GM12878 (cell line): ENCODE measurements around the gene ZNF341.

Experiments used
- RAD51 ChIP-seq: fragments of 450-650 bp; IDR thresholded peaks from 2 replicates; pipeline ENCODE4 v1.6.1; 2016; ENCODE audit warnings: moderate library complexity, mild to moderate bottlenecking, inconsistent platforms
- SIN3A ChIP-seq: IDR thresholded peaks from 2 replicates; pipeline ENCODE4 v1.6.1; 2012; ENCODE audit warnings: low read depth, low read length, improper control_type of control experiment
- TF ChIP-seq, protein P1 (sequence below): fragments of 450-650 bp; IDR thresholded peaks from 2 replicates; pipeline ENCODE4 v1.6.1; 2018; ENCODE audit warnings: mild to moderate bottlenecking, low read depth, moderate library complexity; ENCODE audit not compliant: partially characterized antibody
- TF ChIP-seq, protein P2 (sequence below), 3 experiments: IDR thresholded peaks in 2 of 3; conservative IDR thresholded peaks in 1 of 3; 2 replicates each; pipeline ENCODE4 v1.5.1; 2011; ENCODE audit warnings: low read depth in 3 of 3, low read length in 3 of 3, mild to moderate bottlenecking in 3 of 3, control low read depth in 2 of 3, moderate library complexity in 2 of 3, inconsistent platforms in 1 of 3, mixed read lengths in 1 of 3; ENCODE audit not compliant: control insufficient read depth in 2 of 3, insufficient read depth in 1 of 3; ENCODE audit errors: extremely low read depth in 1 of 3

DNA sequence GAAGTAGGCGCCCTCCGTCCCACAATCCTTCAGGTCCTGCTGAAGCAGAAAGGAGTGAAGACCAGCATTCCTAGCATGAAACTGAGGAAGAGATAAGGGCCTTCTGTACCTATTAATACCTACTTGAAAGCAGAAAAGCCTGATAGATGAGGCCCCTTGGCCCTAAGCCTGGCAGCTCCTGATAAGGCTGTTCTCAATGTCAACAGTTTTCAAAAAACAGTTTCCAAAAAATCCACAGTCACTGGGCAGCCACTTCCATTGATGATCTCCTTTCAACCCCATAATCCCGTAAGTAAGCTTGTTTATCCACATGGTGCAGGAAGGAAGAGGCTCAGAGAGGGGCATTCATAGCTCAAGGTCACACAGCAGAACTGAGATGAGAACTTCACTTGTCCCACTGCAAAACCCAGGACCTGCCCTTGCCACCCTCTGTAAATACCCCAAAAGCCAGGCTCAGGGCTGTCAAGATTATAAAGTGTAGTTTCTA is 42.8 kb upstream of the ZNF341 start:
- TF ChIP-seq, protein P1, sequence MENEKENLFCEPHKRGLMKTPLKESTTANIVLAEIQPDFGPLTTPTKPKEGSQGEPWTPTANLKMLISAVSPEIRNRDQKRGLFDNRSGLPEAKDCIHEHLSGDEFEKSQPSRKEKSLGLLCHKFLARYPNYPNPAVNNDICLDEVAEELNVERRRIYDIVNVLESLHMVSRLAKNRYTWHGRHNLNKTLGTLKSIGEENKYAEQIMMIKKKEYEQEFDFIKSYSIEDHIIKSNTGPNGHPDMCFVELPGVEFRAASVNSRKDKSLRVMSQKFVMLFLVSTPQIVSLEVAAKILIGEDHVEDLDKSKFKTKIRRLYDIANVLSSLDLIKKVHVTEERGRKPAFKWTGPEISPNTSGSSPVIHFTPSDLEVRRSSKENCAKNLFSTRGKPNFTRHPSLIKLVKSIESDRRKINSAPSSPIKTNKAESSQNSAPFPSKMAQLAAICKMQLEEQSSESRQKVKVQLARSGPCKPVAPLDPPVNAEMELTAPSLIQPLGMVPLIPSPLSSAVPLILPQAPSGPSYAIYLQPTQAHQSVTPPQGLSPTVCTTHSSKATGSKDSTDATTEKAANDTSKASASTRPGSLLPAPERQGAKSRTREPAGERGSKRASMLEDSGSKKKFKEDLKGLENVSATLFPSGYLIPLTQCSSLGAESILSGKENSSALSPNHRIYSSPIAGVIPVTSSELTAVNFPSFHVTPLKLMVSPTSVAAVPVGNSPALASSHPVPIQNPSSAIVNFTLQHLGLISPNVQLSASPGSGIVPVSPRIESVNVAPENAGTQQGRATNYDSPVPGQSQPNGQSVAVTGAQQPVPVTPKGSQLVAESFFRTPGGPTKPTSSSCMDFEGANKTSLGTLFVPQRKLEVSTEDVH, result no peak
- TF ChIP-seq, protein P2, sequence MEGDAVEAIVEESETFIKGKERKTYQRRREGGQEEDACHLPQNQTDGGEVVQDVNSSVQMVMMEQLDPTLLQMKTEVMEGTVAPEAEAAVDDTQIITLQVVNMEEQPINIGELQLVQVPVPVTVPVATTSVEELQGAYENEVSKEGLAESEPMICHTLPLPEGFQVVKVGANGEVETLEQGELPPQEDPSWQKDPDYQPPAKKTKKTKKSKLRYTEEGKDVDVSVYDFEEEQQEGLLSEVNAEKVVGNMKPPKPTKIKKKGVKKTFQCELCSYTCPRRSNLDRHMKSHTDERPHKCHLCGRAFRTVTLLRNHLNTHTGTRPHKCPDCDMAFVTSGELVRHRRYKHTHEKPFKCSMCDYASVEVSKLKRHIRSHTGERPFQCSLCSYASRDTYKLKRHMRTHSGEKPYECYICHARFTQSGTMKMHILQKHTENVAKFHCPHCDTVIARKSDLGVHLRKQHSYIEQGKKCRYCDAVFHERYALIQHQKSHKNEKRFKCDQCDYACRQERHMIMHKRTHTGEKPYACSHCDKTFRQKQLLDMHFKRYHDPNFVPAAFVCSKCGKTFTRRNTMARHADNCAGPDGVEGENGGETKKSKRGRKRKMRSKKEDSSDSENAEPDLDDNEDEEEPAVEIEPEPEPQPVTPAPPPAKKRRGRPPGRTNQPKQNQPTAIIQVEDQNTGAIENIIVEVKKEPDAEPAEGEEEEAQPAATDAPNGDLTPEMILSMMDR (IDR thresholded peaks at IDR 0.05 in 2 of 3, conservative IDR thresholded peaks at IDR 0.05 in 1 of 3; ENCODE audit: control insufficient read depth in 2 of 3, extremely low read depth in 1 of 3, insufficient read depth in 1 of 3, low read depth in 3 of 3, low read length in 3 of 3), result no peak
- no peak for TF ChIP-seq SIN3A
- TF ChIP-seq RAD51, result no peak
